ENCODE measurements around the gene SPECC1. TPM values are rescaled to one million over a fixed set of nuclear protein-coding genes. Genes with fewer than 3 reads are reported as not detected.

SPECC1 gene
- total and polyA plus RNA-seq, 2 of the 13 experiments (the other 11 are each of a cell fraction or from before 2014, with no cell fraction given): 2.3 to 6.9 TPM

DNA sequence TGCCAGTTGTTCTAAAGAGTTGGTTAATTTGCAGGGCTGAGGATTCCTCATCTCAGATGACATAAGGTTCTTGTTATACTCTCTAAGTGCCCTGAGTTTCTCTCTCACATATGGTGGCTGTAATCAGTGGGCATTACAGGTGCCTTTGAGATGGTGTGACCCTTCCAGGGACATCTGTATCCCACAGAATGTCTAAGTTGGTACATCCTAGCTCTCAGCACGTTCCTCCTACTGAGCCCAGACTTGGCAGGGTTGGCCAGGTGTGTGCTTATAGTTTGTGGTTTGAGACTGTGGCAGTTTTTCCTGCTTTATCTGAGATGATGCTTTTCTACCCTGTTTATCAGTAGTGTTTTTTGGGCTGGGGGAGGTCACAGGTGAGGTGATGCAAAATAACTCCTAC, 36.3 kb downstream of the SPECC1 start (continued):
- TF ChIP-seq ZNF512B (CRISPR knock-in tag; IDR thresholded peaks at IDR 0.05; ENCODE audit: borderline replicate concordance): no peak

- DNase-seq (ENCODE audit: low spot score) (no peak), FAIRE-seq (no peak), ATAC-seq (no peak)
- in situ Hi-C loops (cut with HindIII; ENCODE audit: extremely low pct_ligation_motif_present, low pct_unique_long_range_greater_than_20kb): no loop called here
- no peaks in the 10 kb centered on the region for H3K4me1 ChIP-seq (ENCODE audit: insufficient read depth, low read length)
- intact Hi-C loops (cut with micrococcal nuclease; ENCODE audit: unreplicated experiment): no loop called here
- H2AFZ ChIP-seq (ENCODE audit: low read length): no peak overlapping the region
- H3K4me2 ChIP-seq (ENCODE audit: low read depth, low read length): no peak overlapping the region
- no peaks in the 10 kb centered on the region for H3K36me3 ChIP-seq (replicated peaks in 1 of 2; ENCODE audit: control insufficient read depth in 1 of 2, insufficient read depth in 2 of 2, low read length in 2 of 2)
- no peak overlapping the region for H3K27ac ChIP-seq (ENCODE audit: extremely low read length, insufficient read depth, low read length)
- no peak overlapping the region for H3K4me3 ChIP-seq (replicated peaks in 1 of 3; ENCODE audit: insufficient read depth in 1 of 3, low read depth in 2 of 3, low read length in 3 of 3)
- H4K20me1 ChIP-seq (ENCODE audit: insufficient read depth, low read length): no peaks in the 10 kb centered on the region
- H3K27me3 ChIP-seq (ENCODE audit: control insufficient read depth in 1 of 2, insufficient read depth in 2 of 2, low read length in 2 of 2): peaks cover 0 to 19% of the 10 kb centered on the region in 2 experiments; a peak in 2 of 5 replicates
- ChIA-PET POLR2A (no interaction called here), CTCF (ENCODE audit: low intra/inter-chr PET ratio, low total read pairs) (no interaction called here)
- no peaks in the 10 kb centered on the region for H3K79me2 ChIP-seq (ENCODE audit: insufficient read depth, low read length)
- BruUV-seq (replicated peaks): no TSS peak
- no peak overlapping the region for H3K9ac ChIP-seq (ENCODE audit: insufficient read depth, low read depth, low read length)
- no peaks in the 10 kb centered on the region for H3K9me3 ChIP-seq (ENCODE audit: low read length)
- WGBS (ENCODE audit: low lambda C conversion rate): 45% methylated on average over 8 of the region's 8 CpGs
- TF ChIP-seq, protein P1, sequence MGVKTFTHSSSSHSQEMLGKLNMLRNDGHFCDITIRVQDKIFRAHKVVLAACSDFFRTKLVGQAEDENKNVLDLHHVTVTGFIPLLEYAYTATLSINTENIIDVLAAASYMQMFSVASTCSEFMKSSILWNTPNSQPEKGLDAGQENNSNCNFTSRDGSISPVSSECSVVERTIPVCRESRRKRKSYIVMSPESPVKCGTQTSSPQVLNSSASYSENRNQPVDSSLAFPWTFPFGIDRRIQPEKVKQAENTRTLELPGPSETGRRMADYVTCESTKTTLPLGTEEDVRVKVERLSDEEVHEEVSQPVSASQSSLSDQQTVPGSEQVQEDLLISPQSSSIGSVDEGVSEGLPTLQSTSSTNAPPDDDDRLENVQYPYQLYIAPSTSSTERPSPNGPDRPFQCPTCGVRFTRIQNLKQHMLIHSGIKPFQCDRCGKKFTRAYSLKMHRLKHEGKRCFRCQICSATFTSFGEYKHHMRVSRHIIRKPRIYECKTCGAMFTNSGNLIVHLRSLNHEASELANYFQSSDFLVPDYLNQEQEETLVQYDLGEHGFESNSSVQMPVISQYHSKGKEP (CRISPR knock-in tag; IDR thresholded peaks at IDR 0.05): no peak
- TF ChIP-seq ZNF10 (CRISPR knock-in tag; IDR thresholded peaks at IDR 0.05; ENCODE audit: borderline replicate concordance, low read depth) (no peak), TAF15 (IDR thresholded peaks at IDR 0.05; ENCODE audit: low read depth, low read length, poor library complexity, severe bottlenecking) (no peak), ZNF407 (CRISPR knock-in tag; IDR thresholded peaks at IDR 0.05; ENCODE audit: not compliant biosample characterization) (no peak), ZNF839 (CRISPR knock-in tag; IDR thresholded peaks at IDR 0.05; ENCODE audit: borderline replicate concordance) (no peak), SNAPC5 (CRISPR knock-in tag; IDR thresholded peaks at IDR 0.05; ENCODE audit: borderline replicate concordance) (no peak), TBP (CRISPR knock-in tag; IDR thresholded peaks at IDR 0.05) (no peak), ZNF282 (IDR thresholded peaks at IDR 0.05; ENCODE audit: partially characterized antibody) (no peak)
Observed at GRCh38 chr17:20046629-20047028, 37.5 kb downstream of the SPECC1 start.
